Neutrophil (primary cell): ENCODE measurements around the gene RTN4RL1.

Experiments
- H3K27ac ChIP-seq: fragments of 200-600 bp; sonication (generic); 2 replicates; pipeline ENCODE4 v1.5.1; 2016; ENCODE audit warnings: mild to moderate bottlenecking, moderate library complexity
- H3K27me3 ChIP-seq: fragments of 200-600 bp; sonication (generic); 2 replicates; pipeline ENCODE4 v1.6.0; 2016; ENCODE audit warnings: mild to moderate bottlenecking
- H3K36me3 ChIP-seq: fragments of 200-600 bp; sonication (generic); 2 replicates; pipeline ENCODE4 v1.5.1; 2017
- H3K4me1 ChIP-seq, 2 experiments: fragments of 200-600 bp in 1 of 2; sonication (generic) in 1 of 2; 1 replicate in 1 of 2; 2 replicates in 1 of 2; pipeline versions ENCODE4 v1.5.1 to v1.6.1; 2013 to 2016; ENCODE audit warnings: low read depth in 1 of 2, low read length in 1 of 2, mild to moderate bottlenecking in 1 of 2, moderate library complexity in 1 of 2; ENCODE audit not compliant: control insufficient read depth in 1 of 2, insufficient read depth in 1 of 2
- H3K4me3 ChIP-seq, 2 experiments: fragments of 200-600 bp in 1 of 2; sonication (generic) in 1 of 2; 1 replicate in 1 of 2; 2 replicates in 1 of 2; pipeline ENCODE4 v1.5.1; 2013 to 2016; ENCODE audit warnings: low read depth in 1 of 2, low read length in 1 of 2, mild to moderate bottlenecking in 1 of 2, moderate library complexity in 1 of 2
- H3K9me3 ChIP-seq: fragments of 200-600 bp; sonication (generic); 2 replicates; pipeline ENCODE4 v1.5.1; 2016
- CTCF ChIP-seq: fragments of 200-600 bp; sonication (generic); IDR thresholded peaks from 2 replicates; pipeline ENCODE4 v1.5.1; 2016; ENCODE audit warnings: antibody characterized with exemption

The RTN4RL1 gene

GRCh38 chr17:1904273-1905182, 120.6 kb downstream of the RTN4RL1 start:
- Histone ChIP-seq H3K27me3 (peaks cover 61% of the 10 kb centered on the region), H3K9me3 (no peaks in the 10 kb centered on the region), H3K4me1 (no peaks in the 10 kb centered on the region), H3K36me3 (no peaks in the 10 kb centered on the region), H3K4me3 (no peak overlapping the region), H3K27ac (no peak overlapping the region)
- TF ChIP-seq CTCF, result no peak

GRCh38 chr17:1899403-1900000, 125.6 kb downstream of the RTN4RL1 start:
- Histone ChIP-seq H3K36me3 (peaks cover 47% of the 10 kb centered on the region), H3K4me1 (no peaks in the 10 kb centered on the region), H3K4me3 (no peak overlapping the region), H3K9me3 (no peaks in the 10 kb centered on the region), H3K27ac (no peak overlapping the region), H3K27me3 (peaks cover 10% of the 10 kb centered on the region)
- TF ChIP-seq CTCF, result no peak

GRCh38 chr17:1898872-1899271, 126.3 kb downstream of the RTN4RL1 start:
- no peak overlapping the region for H3K27ac ChIP-seq
- no peak for TF ChIP-seq CTCF
- no peaks in the 10 kb centered on the region for H3K9me3 ChIP-seq
- no peaks in the 10 kb centered on the region for H3K4me1 ChIP-seq
- peaks cover 52% of the 10 kb centered on the region for H3K36me3 ChIP-seq
- no peak overlapping the region for H3K4me3 ChIP-seq
- peaks cover 4% of the 10 kb centered on the region for H3K27me3 ChIP-seq

DNA sequence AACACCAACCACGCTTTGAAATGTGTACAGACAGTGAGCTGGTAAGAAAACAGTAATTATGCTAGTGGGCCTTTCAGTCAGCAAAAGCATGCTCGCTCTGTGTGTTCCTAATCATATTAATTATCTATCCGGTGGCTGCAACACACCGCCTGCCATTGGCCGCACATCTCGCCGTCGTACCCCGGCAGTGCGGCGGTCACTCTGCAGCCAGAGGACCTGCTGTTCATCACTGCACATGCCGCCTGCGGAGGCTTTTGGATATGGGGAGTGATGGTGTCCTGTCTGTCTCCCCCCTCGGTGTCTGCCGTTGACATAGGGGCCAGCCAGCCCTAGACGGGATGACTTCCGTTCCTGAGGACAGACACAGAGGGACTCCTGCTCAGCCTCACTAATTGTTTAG, 126.8 kb downstream of the RTN4RL1 start:
- Histone ChIP-seq H3K4me1 (no peaks in the 10 kb centered on the region), H3K9me3 (no peaks in the 10 kb centered on the region), H3K27ac (no peak overlapping the region), H3K27me3 (no peaks in the 10 kb centered on the region), H3K4me3 (no peak overlapping the region), H3K36me3 (peaks cover 52% of the 10 kb centered on the region)
- TF ChIP-seq CTCF, result no peak

DNA sequence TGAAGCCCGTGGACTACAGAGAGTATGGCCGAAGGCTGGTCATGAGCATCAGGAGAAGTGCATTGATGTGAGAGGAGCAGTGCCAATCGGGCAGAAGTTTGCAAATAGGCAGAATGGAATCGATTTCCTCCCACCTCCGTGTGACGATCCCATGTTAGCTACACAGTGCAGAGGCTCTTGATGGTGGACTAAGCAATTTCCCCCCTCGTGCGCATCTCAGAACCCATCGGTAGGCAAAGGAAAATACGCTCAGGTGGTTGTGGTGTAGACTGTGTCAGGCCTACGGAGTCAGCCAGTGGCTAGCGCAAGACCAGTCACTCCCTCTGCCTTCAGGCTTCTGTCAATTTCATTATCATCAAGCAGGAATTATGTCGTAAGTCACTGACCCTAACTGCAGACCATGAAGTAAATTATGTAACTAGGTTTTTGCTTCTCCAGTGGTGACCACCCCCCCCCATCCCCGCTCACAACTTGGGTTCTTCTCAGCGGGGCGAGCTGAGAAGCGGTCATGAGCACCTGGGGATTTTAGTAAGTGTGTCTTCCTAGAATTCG, 128.0 kb downstream of the RTN4RL1 start:
- no peak for TF ChIP-seq CTCF
- Histone ChIP-seq H3K27ac (no peak overlapping the region), H3K36me3 (peaks cover 64% of the 10 kb centered on the region), H3K4me3 (no peak overlapping the region), H3K27me3 (no peaks in the 10 kb centered on the region), H3K9me3 (no peaks in the 10 kb centered on the region), H3K4me1 (no peaks in the 10 kb centered on the region)
